WTC11 (cell line): Measurements from ENCODE around the gene TP53INP2.

Source experiments
- CTCF ChIP-seq: fragments of 200-600 bp; IDR thresholded peaks from 2 replicates; pipeline ENCODE4 v1.8.0; 2022; ENCODE audit warnings: antibody characterized with exemption
- E2F4 ChIP-seq: sonication (generic); formaldehyde crosslinking; IDR thresholded peaks from 2 replicates; pipeline ENCODE4 v1.8.1; 2022; ENCODE audit warnings: low read depth, mild to moderate bottlenecking, moderate library complexity, missing genetic modification reagents, borderline replicate concordance
- FOXP1 ChIP-seq: sonication (generic); formaldehyde crosslinking; IDR thresholded peaks from 2 replicates; pipeline ENCODE4 v1.8.0; 2022; ENCODE audit warnings: missing genetic modification reagents, mild to moderate bottlenecking, moderate library complexity, borderline replicate concordance
- IRF1 ChIP-seq: sonication (generic); formaldehyde crosslinking; IDR thresholded peaks from 2 replicates; pipeline ENCODE4 v1.8.0; 2023; ENCODE audit warnings: missing genetic modification reagents
- MYBL2 ChIP-seq: sonication (generic); formaldehyde crosslinking; IDR thresholded peaks from 2 replicates; pipeline ENCODE4 v1.8.1; 2023; ENCODE audit warnings: mild to moderate bottlenecking, moderate library complexity, missing genetic modification reagents
- SMAD4 ChIP-seq: sonication (generic); formaldehyde crosslinking; IDR thresholded peaks from 2 replicates; pipeline ENCODE4 v1.8.0; 2022; ENCODE audit warnings: mild to moderate bottlenecking, missing genetic modification reagents
- SP1 ChIP-seq: sonication (generic); formaldehyde crosslinking; conservative IDR thresholded peaks from 2 replicates; pipeline ENCODE4 v1.8.1; 2022; ENCODE audit warnings: missing genetic modification reagents
- ZNF263 ChIP-seq: sonication (generic); formaldehyde crosslinking; IDR thresholded peaks from 2 replicates; pipeline ENCODE4 v1.8.1; 2022; ENCODE audit warnings: low read depth, mild to moderate bottlenecking, moderate library complexity, missing genetic modification reagents
- ZNF671 ChIP-seq: fragments of 250-450 bp; sonication (Bioruptor Pico); IDR thresholded peaks from 2 replicates; pipeline ENCODE4 v1.8.0; 2021; ENCODE audit warnings: mild to moderate bottlenecking
- TF ChIP-seq, protein P1 (sequence below): sonication (generic); formaldehyde crosslinking; IDR thresholded peaks from 2 replicates; pipeline ENCODE4 v1.8.1; 2022; ENCODE audit warnings: mild to moderate bottlenecking, moderate library complexity, missing genetic modification reagents

DNA sequence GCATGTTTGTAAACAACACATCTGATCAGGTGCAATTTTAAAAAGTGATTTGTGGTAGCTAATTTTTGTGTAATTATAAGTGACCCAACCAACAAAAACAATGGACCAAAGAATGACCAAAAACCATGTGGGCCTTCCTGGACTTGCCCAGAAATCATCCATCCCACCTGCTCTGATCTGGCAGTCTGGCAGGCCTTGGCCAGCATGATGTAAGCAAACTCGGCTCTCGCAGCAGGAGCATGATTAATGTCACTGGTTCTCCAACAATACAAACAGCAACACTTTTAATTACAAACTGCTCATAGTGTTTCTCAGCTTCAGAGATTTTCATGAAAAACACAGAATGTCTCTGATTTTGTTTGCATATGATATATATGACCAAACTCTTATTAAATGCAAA is 16.1 kb downstream of the TP53INP2 start:
- no peak for TF ChIP-seq FOXP1
- no peak for TF ChIP-seq CTCF
- no peak for TF ChIP-seq SMAD4
- TF ChIP-seq ZNF671, result no peak
- no peak for TF ChIP-seq ZNF263 (CRISPR knock-in tag)
- TF ChIP-seq IRF1 (CRISPR knock-in tag), result no peak
- TF ChIP-seq, protein P1, sequence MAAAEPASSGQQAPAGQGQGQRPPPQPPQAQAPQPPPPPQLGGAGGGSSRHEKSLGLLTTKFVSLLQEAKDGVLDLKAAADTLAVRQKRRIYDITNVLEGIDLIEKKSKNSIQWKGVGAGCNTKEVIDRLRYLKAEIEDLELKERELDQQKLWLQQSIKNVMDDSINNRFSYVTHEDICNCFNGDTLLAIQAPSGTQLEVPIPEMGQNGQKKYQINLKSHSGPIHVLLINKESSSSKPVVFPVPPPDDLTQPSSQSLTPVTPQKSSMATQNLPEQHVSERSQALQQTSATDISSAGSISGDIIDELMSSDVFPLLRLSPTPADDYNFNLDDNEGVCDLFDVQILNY (CRISPR knock-in tag), result no peak
- no peak for TF ChIP-seq MYBL2 (CRISPR knock-in tag)
- no peak for TF ChIP-seq SP1 (CRISPR knock-in tag)
- no peak for TF ChIP-seq E2F4 (CRISPR knock-in tag)
